ENCODE measurements around the gene GALNT2. TPM values are rescaled to one million over a fixed set of nuclear protein-coding genes. Genes with fewer than 3 reads are reported as not detected.

The GALNT2 gene
- total and polyA plus RNA-seq, 2 donors (not counting 1 experiment from before 2014, with no cell fraction given) = 19.0 to 184 TPM

GRCh38 chr1:230222678-230223077, 155.6 kb downstream of the GALNT2 start:
- Histone ChIP-seq H3K9ac (ENCODE audit: low read length) (no peak overlapping the region), H4K20me1 (ENCODE audit: control insufficient read depth, insufficient read depth, low read length, poor library complexity, severe bottlenecking) (no peaks in the 10 kb centered on the region), H3K4me2 (replicated peaks; ENCODE audit: low read depth, low read length, poor library complexity, severe bottlenecking) (no peak overlapping the region), H3K27ac (ENCODE audit: low read length in 2 of 2) (no peak overlapping the region), H3K36me3 (replicated peaks in 1 of 2; ENCODE audit: control extremely low read depth in 1 of 2, control insufficient read depth in 1 of 2, extremely low read depth in 1 of 2, insufficient read depth in 2 of 2, low read length in 1 of 2) (no peaks in the 10 kb centered on the region), H3K4me3 (ENCODE audit: control extremely low read depth in 1 of 5, extremely low read depth in 1 of 5, insufficient read depth in 1 of 5, low read depth in 2 of 5, low read length in 4 of 5) (no peak overlapping the region), H3K9me3 (ENCODE audit: control extremely low read depth in 1 of 3, control insufficient read depth in 2 of 3, insufficient read depth in 1 of 3, low read length in 2 of 3) (no peaks in the 10 kb centered on the region), H3K79me2 (ENCODE audit: control insufficient read depth, insufficient read depth, low read length) (peaks cover 69% of the 10 kb centered on the region), H3K4me1 (ENCODE audit: control insufficient read depth in 2 of 2, insufficient read depth in 2 of 2, low read length in 2 of 2) (peaks cover 5 to 7% of the 10 kb centered on the region in 2 donors), H3K27me3 (replicated peaks in 1 of 4; ENCODE audit: control extremely low read depth in 1 of 4, control insufficient read depth in 3 of 4, insufficient read depth in 4 of 4, low read length in 3 of 4) (no peaks in the 10 kb centered on the region), H2AFZ (ENCODE audit: insufficient read depth, low read depth, low read length, poor library complexity, severe bottlenecking) (no peak overlapping the region)
- Mint-ChIP-seq H3K9me3 (ENCODE audit: insufficient read depth) (no peaks in the 10 kb centered on the region), H3K4me3 (no peak overlapping the region), H3K27me3 (no peaks in the 10 kb centered on the region), H3K27ac (no peak overlapping the region), H3K4me1 (peaks cover 33% of the 10 kb centered on the region)
- intact Hi-C loops (cut with micrococcal nuclease) = no loop called here
- ChIA-PET POLR2A (no interaction called here), CTCF (interaction anchor here (2.8 kb wide), 1 partner anchor 562 kb away, joined by 8 read pairs; no protein-coding TSS in a partner anchor)
- no peak for ATAC-seq (ENCODE audit: low read depth)
- TF ChIP-seq CTCF (IDR thresholded peaks at IDR 0.05) (peak; percentile 39), EZH2 (IDR thresholded peaks at IDR 0.05; ENCODE audit: borderline replicate concordance, insufficient read depth, low read depth, low read length, poor library complexity, severe bottlenecking) (no peak)
- DNase-seq = no peak
- no CpG with 5 or more reads among the region's 2 CpGs for WGBS (ENCODE audit: insufficient coverage)

GRCh38 chr1:230224101-230224960, 157.3 kb downstream of the GALNT2 start:
- over 99% methylated on average over 16 of the region's 18 CpGs for WGBS (ENCODE audit: insufficient coverage)
- Histone ChIP-seq H3K27ac (ENCODE audit: low read length in 2 of 2) (no peak overlapping the region), H3K36me3 (replicated peaks in 1 of 2; ENCODE audit: control extremely low read depth in 1 of 2, control insufficient read depth in 1 of 2, extremely low read depth in 1 of 2, insufficient read depth in 2 of 2, low read length in 1 of 2) (no peaks in the 10 kb centered on the region), H3K9me3 (ENCODE audit: control extremely low read depth in 1 of 3, control insufficient read depth in 2 of 3, insufficient read depth in 1 of 3, low read length in 2 of 3) (no peaks in the 10 kb centered on the region), H2AFZ (ENCODE audit: insufficient read depth, low read depth, low read length, poor library complexity, severe bottlenecking) (no peak overlapping the region), H3K4me1 (ENCODE audit: control insufficient read depth in 2 of 2, insufficient read depth in 2 of 2, low read length in 2 of 2) (peaks cover 0 to 4% of the 10 kb centered on the region in 2 donors), H3K9ac (ENCODE audit: low read length) (no peak overlapping the region), H3K4me3 (ENCODE audit: control extremely low read depth in 1 of 5, extremely low read depth in 1 of 5, insufficient read depth in 1 of 5, low read depth in 2 of 5, low read length in 4 of 5) (no peak overlapping the region), H4K20me1 (ENCODE audit: control insufficient read depth, insufficient read depth, low read length, poor library complexity, severe bottlenecking) (no peaks in the 10 kb centered on the region), H3K27me3 (replicated peaks in 1 of 4; ENCODE audit: control extremely low read depth in 1 of 4, control insufficient read depth in 3 of 4, insufficient read depth in 4 of 4, low read length in 3 of 4) (no peaks in the 10 kb centered on the region), H3K4me2 (replicated peaks; ENCODE audit: low read depth, low read length, poor library complexity, severe bottlenecking) (no peak overlapping the region), H3K79me2 (ENCODE audit: control insufficient read depth, insufficient read depth, low read length) (peaks cover 56% of the 10 kb centered on the region)
- TF ChIP-seq CTCF (IDR thresholded peaks at IDR 0.05) = no peak
- no peak for TF ChIP-seq EZH2 (IDR thresholded peaks at IDR 0.05; ENCODE audit: borderline replicate concordance, insufficient read depth, low read depth, low read length, poor library complexity, severe bottlenecking)
- Mint-ChIP-seq H3K4me3 (no peak overlapping the region), H3K27ac (no peak overlapping the region), H3K9me3 (ENCODE audit: insufficient read depth) (no peaks in the 10 kb centered on the region), H3K27me3 (no peaks in the 10 kb centered on the region), H3K4me1 (peaks cover 25% of the 10 kb centered on the region)
- POLR2A ChIA-PET = no interaction called here
- CTCF ChIA-PET = interaction anchor here (0.9 kb wide), 1 partner anchor 80 kb away, joined by 3 read pairs; no protein-coding TSS in a partner anchor
- DNase-seq (no peak), ATAC-seq (ENCODE audit: low read depth) (no peak)
- intact Hi-C loops (cut with micrococcal nuclease) = no loop called here
